NB4 (cell line): ENCODE measurements around the gene RPS18.
"Not testable (repeated sequence)": the region's sequence is repeated elsewhere in the genome, so short reads cannot be mapped to it uniquely, and the experiment has no call there.

Source experiments
- CTCF ChIP-seq: IDR thresholded peaks from one replicate; pipeline ENCODE4 v1.5.1; 2012; ENCODE audit warnings: low read depth, low read length
- MYC ChIP-seq: IDR thresholded peaks from 2 replicates; pipeline ENCODE4 v1.6.1; 2011; ENCODE audit warnings: low read depth, low read length
- POLR2A ChIP-seq: IDR thresholded peaks from 2 replicates; pipeline ENCODE4 v1.6.1; 2011; ENCODE audit warnings: mild to moderate bottlenecking; ENCODE audit not compliant: insufficient read length; ENCODE audit errors: extremely low read depth

- not testable (repeated sequence) for TF ChIP-seq CTCF, MYC, POLR2A
These were observed 13.3 kb downstream of the RPS18 start for GRCh38 chr6:33285214-33285613.
